Left lung (tissue), 10 donors: ENCODE data around the gene ITCH. TPM values are rescaled to one million over a fixed set of nuclear protein-coding genes. Genes with fewer than 3 reads are reported as not detected.
"Not testable (repeated sequence)": the region's sequence is repeated elsewhere in the genome, so short reads cannot be mapped to it uniquely, and the experiment has no call there.

Source experiments
- ATAC-seq: fragments of 200-7000 bp; cut with Tn5 transposase; one replicate; pipeline ENCODE4 v1.9.1; 2020; ENCODE audit warnings: moderate library complexity
- DNase-seq, 4 donors: peaks; one replicate each; pipeline ENCODE4 v3.0.0-alpha.2; 2013 to 2020
- H3K27ac ChIP-seq, 2 donors: fragments of 200-600 bp; sonication (generic) in 1 of 2; one replicate each; pipeline versions ENCODE4 v1.5.0 to v1.8.0; 2020 to 2021
- H3K27me3 ChIP-seq, 2 donors: fragments of 200-600 bp; sonication (generic) in 1 of 2; one replicate each; pipeline versions ENCODE4 v1.5.0 to v1.8.0; 2020 to 2021
- H3K36me3 ChIP-seq, 2 donors: fragments of 200-600 bp; sonication (generic) in 1 of 2; one replicate each; pipeline versions ENCODE4 v1.5.0 to v1.8.0; 2020 to 2021
- H3K4me1 ChIP-seq, 2 donors: fragments of 200-600 bp; one replicate each; pipeline ENCODE4 v1.8.0; 2021
- H3K4me3 ChIP-seq, 2 donors: fragments of 200-600 bp; sonication (generic) in 1 of 2; one replicate each; pipeline versions ENCODE4 v1.5.0 to v1.8.0; 2020 to 2021; ENCODE audit warnings: mild to moderate bottlenecking in 1 of 2
- H3K9me3 ChIP-seq, 2 donors: fragments of 200-600 bp; sonication (generic) in 1 of 2; one replicate each; pipeline versions ENCODE4 v1.5.0 to v1.8.0; 2020 to 2021
- CTCF ChIP-seq, 2 donors: fragments of 200-600 bp; sonication (generic) in 1 of 2; IDR thresholded peaks; one replicate each; pipeline versions ENCODE4 v1.5.0 to v1.8.0; 2021; ENCODE audit warnings: antibody characterized with exemption in 2 of 2
- intact Hi-C, 2 donors: fragments of 100-400 bp; cut with DNase I; formaldehyde crosslinking; loops; one replicate each; pipeline versions ENCODE4 v1.11.2 to v1.14.2; 2022
- polyA plus RNA-seq, 6 donors: library from polyadenylated mRNA; unstranded; fragments of 120-200 nt; gene quantifications; one replicate each; pipeline ENCODE4 v1.2.1, GENCODE V29; 2013; ENCODE audit not compliant: insufficient read length in 6 of 6
- total RNA-seq, 2 donors: library from RNA; stranded (reverse); fragmentation: NEBNext Ultra II Directional; extraction: Animal tissue kit (Norgen Biotek cat#: 25700); gene quantifications; one replicate each; pipeline ENCODE4 v1.2.1, GENCODE V29; 2021
- donor health status: DM: no; HTN: yes; CAD: no.
- donor health status: DM: no; HTN: no; CAD: no.

ITCH gene
- total and polyA plus RNA-seq, 8 donors, result 36.2 to 59.6 (median 44.4) TPM

DNA sequence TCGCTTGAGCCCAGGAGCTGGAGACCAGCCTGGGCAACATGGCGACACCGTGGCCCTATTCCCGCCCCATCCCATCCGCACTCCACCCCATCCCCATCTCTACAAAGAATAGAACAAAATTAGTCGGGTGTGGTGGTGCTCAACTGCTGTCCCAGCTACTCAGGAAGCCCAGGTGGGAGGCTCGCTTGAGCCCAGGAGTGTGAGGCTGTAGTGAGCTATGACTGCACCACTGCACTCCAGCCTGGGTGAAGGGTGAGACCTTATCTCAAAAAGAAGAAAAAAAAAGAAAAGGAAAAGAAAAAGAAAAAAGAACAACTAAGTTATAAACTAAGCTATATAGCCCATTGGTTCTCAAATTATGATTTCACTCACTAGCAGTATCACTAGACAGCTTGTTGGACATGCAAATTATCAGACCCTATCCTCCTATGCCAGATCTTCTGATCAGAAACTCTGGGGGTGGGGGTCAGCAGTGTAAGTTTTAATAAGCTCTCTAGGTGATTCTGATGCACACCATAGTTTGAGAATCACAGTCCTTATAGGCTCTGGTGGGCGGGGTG is 491 bp upstream of the ITCH start:
- no peaks in the 10 kb centered on the region for H3K9me3 ChIP-seq
- H3K27ac ChIP-seq, result peak overlapping the region in 1 of 2 donors; percentile 93
- no peak for TF ChIP-seq CTCF (IDR thresholded peaks at IDR 0.05)
- H3K4me1 ChIP-seq, result peaks cover 4 to 45% of the 10 kb centered on the region in 2 donors
- H3K4me3 ChIP-seq, result peak overlapping the region; percentile 89 to 94
- H3K36me3 ChIP-seq, result no peaks in the 10 kb centered on the region
- DNase-seq, result no peak
- no peaks in the 10 kb centered on the region for H3K27me3 ChIP-seq
- intact Hi-C loops, result no loop called here
- no peak for ATAC-seq

DNA sequence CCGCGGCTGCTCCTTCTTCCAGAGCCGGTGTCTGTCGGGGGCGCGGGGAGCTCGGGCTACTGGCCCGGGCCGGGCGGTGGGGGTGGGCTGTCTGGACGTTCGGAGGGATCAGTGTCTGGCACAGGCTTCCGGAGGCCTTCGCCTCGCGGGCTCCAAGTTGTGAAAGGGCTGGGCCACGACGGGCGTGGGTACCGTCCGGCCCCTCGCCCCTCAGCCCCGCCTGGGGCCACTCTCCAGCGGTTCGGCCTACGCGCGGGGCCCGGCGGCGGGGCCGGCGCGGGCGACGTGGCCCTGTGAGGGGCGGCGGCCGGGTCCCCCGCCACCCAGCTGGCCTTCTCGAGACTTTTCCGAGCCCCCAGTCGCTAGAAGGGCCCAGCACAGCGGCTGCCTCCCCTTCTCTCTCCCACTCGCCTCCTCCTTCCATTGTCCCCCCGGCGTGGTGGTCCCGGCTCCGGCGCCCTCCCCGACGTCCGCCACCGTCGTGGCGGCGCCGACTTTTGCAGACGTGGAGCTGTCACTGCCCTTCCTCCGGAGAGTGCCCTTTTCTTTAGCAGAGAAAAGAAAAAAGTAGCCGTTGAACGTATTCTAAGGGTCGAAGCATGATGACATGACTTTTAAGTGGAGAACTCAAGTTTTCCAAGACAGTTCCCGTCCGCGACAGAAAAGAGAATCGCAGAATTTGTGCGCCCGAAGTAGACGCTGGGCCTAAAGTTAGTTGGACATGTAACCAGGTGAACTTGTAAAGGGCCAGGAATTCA is 571 bp downstream of the ITCH start:
- H3K9me3 ChIP-seq, result no peaks in the 10 kb centered on the region
- peaks cover 4 to 51% of the 10 kb centered on the region in 2 donors for H3K4me1 ChIP-seq
- intact Hi-C loops, result no loop called here
- H3K27me3 ChIP-seq, result no peaks in the 10 kb centered on the region
- H3K27ac ChIP-seq, result peak overlapping the region; percentile 92 to 93
- TF ChIP-seq CTCF (IDR thresholded peaks at IDR 0.05), result no peak
- peak overlapping the region; percentile 89 to 94 for H3K4me3 ChIP-seq
- no peaks in the 10 kb centered on the region for H3K36me3 ChIP-seq
- ATAC-seq, result peak; percentile 83
- DNase-seq, result peak in 3 of 4 donors; percentile 37 to 57 (median 46)

GRCh38 chr20:34364223-34364506 is 1.1 kb downstream of the ITCH start:
- ATAC-seq (no peak), DNase-seq (no peak)
- Histone ChIP-seq H3K4me3 (peak overlapping the region; percentile 89 to 94), H3K9me3 (no peaks in the 10 kb centered on the region), H3K27me3 (no peaks in the 10 kb centered on the region), H3K27ac (peak overlapping the region in 1 of 2 donors; percentile 92), H3K4me1 (peaks cover 4 to 51% of the 10 kb centered on the region in 2 donors), H3K36me3 (peaks cover 0 to 2% of the 10 kb centered on the region in 2 donors)
- intact Hi-C loops, result no loop called here
- no peak for TF ChIP-seq CTCF (IDR thresholded peaks at IDR 0.05)

DNA sequence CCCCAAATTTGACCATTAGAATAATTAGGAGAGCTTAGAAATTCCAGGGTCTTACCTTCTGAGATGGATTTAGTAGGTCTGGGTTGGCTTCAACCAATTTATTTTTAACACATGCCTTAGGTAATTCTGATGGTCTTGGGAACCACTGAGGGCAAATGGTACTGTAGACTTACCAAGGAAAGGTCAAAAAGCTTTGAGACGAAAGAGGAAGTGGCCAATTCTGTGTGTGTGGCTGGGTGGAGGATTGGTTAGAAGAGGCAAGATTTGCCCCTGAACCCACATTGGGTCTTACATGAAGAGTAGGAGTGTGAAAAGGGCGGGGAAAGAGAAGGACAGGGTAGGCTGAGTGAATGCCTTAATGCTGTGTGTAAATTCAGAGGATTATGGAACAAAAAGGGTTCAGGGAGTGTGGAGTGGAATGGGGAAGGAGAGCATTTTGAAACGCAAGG is 2.7 kb downstream of the ITCH start:
- TF ChIP-seq CTCF (IDR thresholded peaks at IDR 0.05), result no peak
- peak overlapping the region in 1 of 2 donors; percentile 70 for H3K27ac ChIP-seq
- peaks cover 0 to 18% of the 10 kb centered on the region in 2 donors for H3K36me3 ChIP-seq
- H3K27me3 ChIP-seq, result no peaks in the 10 kb centered on the region
- no peak for DNase-seq
- intact Hi-C loops, result no loop called here
- H3K4me3 ChIP-seq, result no peak overlapping the region
- ATAC-seq, result peak; percentile 2
- peaks cover 4 to 51% of the 10 kb centered on the region in 2 donors for H3K4me1 ChIP-seq
- H3K9me3 ChIP-seq, result no peaks in the 10 kb centered on the region

DNA sequence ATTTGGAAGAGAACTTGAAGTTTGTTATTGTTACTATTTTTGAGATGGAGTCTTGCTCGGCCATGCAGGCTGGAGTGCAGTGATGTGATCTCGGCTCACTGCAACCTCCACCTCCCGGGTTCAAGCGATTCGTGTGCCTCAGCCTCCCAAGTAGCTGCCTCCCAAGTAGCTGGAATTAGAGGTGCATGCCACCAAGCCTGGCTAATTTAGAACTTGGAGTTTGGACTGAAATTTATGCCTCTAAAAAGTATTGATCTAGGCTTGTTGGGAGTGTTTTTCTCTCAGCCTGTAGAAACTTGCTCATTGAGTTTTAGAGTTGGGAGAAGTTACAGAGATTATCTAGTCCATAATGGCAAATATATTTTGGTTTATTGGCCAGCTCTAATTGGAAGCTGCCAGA is 4.1 kb downstream of the ITCH start:
- H3K27ac ChIP-seq, result no peak overlapping the region
- TF ChIP-seq CTCF (IDR thresholded peaks at IDR 0.05), result no peak
- no peaks in the 10 kb centered on the region for H3K9me3 ChIP-seq
- DNase-seq (no peak), ATAC-seq (no peak)
- intact Hi-C loops, result no loop called here
- H3K4me3 ChIP-seq, result no peak overlapping the region
- peaks cover 4 to 51% of the 10 kb centered on the region in 2 donors for H3K4me1 ChIP-seq
- no peaks in the 10 kb centered on the region for H3K27me3 ChIP-seq
- peaks cover 0 to 32% of the 10 kb centered on the region in 2 donors for H3K36me3 ChIP-seq

DNA sequence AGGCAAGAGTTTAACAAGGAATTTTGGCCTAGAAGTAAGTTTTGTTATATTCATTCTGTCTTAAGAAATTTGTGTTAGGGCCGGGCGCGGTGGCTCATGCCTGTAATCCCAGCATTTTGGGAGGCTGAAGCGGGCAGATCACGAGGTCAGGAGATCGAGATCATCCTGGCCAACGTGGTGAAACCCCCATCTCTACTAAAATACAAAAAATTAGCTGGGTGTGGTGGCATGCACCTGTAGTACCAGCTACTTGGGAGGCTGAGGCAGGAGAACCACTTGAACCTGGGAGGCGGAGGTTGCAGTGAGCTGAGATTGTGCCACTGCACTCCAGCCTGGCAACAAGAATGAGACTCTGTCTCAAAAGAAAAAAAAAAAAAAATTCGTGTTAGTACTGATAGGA is 4.8 kb downstream of the ITCH start:
- ATAC-seq, DNase-seq, H3K27ac ChIP-seq, H3K9me3 ChIP-seq, H3K4me3 ChIP-seq, intact Hi-C loops, H3K27me3 ChIP-seq: not testable (repeated sequence)
- Histone ChIP-seq H3K36me3 (peaks cover 0 to 39% of the 10 kb centered on the region in 2 donors), H3K4me1 (peaks cover under 1 to 44% of the 10 kb centered on the region in 2 donors)
